HEK293 (cell line): ENCODE measurements around the gene SLC2A4RG.

ENCODE experiments used
- GLIS1 ChIP-seq: fragments of 450-650 bp; formaldehyde crosslinking; IDR thresholded peaks from 2 replicates; pipeline ENCODE4 v1.5.1; 2016; ENCODE audit warnings: missing biosample characterization, missing genetic modification characterization
- OSR2 ChIP-seq: fragments of 450-650 bp; formaldehyde crosslinking; IDR thresholded peaks from 2 replicates; pipeline ENCODE4 v1.5.1; 2016; ENCODE audit warnings: missing biosample characterization, missing genetic modification characterization
- RBAK ChIP-seq: fragments of 450-650 bp; formaldehyde crosslinking; IDR thresholded peaks from 2 replicates; pipeline ENCODE4 v1.5.1; 2016; ENCODE audit warnings: missing biosample characterization, missing genetic modification characterization
- REPIN1 ChIP-seq: fragments of 450-650 bp; formaldehyde crosslinking; IDR thresholded peaks from 2 replicates; pipeline ENCODE4 v1.5.1; 2017; ENCODE audit warnings: missing biosample characterization, missing genetic modification characterization, low read depth
- ZBTB11 ChIP-seq: fragments of 450-650 bp; formaldehyde crosslinking; conservative IDR thresholded peaks from 2 replicates; pipeline ENCODE4 v1.5.1; 2016; ENCODE audit warnings: low read depth, missing biosample characterization, missing genetic modification characterization
- ZNF184 ChIP-seq: fragments of 450-650 bp; IDR thresholded peaks from 2 replicates; pipeline ENCODE4 v1.5.1; 2018; ENCODE audit warnings: missing biosample characterization, mild to moderate bottlenecking, missing genetic modification characterization
- TF ChIP-seq, protein P1 (sequence below): fragments of 450-650 bp; formaldehyde crosslinking; IDR thresholded peaks from 2 replicates; pipeline ENCODE4 v1.5.1; 2016; ENCODE audit warnings: missing biosample characterization, missing genetic modification characterization
- TF ChIP-seq, protein P2 (sequence below): fragments of 450-650 bp; formaldehyde crosslinking; IDR thresholded peaks from 2 replicates; pipeline ENCODE4 v1.5.1; 2016; ENCODE audit warnings: missing biosample characterization, missing genetic modification characterization
- TF ChIP-seq, protein P3 (sequence below): fragments of 450-650 bp; formaldehyde crosslinking; IDR thresholded peaks from 2 replicates; pipeline ENCODE4 v1.5.1; 2016; ENCODE audit warnings: missing biosample characterization, missing genetic modification characterization

GRCh38 chr20:63694584-63695423, 44.8 kb upstream of the SLC2A4RG start:
- TF ChIP-seq, protein P1, sequence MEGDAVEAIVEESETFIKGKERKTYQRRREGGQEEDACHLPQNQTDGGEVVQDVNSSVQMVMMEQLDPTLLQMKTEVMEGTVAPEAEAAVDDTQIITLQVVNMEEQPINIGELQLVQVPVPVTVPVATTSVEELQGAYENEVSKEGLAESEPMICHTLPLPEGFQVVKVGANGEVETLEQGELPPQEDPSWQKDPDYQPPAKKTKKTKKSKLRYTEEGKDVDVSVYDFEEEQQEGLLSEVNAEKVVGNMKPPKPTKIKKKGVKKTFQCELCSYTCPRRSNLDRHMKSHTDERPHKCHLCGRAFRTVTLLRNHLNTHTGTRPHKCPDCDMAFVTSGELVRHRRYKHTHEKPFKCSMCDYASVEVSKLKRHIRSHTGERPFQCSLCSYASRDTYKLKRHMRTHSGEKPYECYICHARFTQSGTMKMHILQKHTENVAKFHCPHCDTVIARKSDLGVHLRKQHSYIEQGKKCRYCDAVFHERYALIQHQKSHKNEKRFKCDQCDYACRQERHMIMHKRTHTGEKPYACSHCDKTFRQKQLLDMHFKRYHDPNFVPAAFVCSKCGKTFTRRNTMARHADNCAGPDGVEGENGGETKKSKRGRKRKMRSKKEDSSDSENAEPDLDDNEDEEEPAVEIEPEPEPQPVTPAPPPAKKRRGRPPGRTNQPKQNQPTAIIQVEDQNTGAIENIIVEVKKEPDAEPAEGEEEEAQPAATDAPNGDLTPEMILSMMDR: no peak
- TF ChIP-seq RBAK (tag by site-specific recombination) (no peak), REPIN1 (no peak), OSR2 (tag by site-specific recombination) (no peak), ZNF184 (tag by site-specific recombination) (no peak), ZBTB11 (tag by site-specific recombination) (no peak), GLIS1 (tag by site-specific recombination) (no peak)
- TF ChIP-seq, protein P2, sequence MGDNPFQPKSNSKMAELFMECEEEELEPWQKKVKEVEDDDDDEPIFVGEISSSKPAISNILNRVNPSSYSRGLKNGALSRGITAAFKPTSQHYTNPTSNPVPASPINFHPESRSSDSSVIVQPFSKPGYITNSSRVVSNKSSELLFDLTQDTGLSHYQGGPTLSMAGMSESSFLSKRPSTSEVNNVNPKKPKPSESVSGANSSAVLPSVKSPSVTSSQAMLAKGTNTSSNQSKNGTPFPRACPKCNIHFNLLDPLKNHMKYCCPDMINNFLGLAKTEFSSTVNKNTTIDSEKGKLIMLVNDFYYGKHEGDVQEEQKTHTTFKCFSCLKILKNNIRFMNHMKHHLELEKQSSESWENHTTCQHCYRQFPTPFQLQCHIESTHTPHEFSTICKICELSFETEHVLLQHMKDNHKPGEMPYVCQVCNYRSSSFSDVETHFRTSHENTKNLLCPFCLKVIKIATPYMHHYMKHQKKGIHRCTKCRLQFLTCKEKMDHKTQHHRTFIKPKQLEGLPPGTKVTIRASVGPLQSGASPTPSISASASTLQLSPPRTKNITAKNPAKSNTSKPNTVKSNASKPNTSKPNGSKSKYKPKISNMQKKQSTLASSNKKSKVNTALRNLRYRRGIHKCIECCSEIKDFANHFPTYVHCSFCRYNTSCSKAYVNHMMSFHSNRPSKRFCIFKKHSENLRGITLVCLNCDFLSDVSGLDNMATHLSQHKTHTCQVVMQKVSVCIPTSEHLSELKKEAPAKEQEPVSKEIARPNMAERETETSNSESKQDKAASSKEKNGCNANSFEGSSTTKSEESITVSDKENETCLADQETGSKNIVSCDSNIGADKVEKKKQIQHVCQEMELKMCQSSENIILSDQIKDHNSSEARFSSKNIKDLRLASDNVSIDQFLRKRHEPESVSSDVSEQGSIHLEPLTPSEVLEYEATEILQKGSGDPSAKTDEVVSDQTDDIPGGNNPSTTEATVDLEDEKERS: no peak
- TF ChIP-seq, protein P3, sequence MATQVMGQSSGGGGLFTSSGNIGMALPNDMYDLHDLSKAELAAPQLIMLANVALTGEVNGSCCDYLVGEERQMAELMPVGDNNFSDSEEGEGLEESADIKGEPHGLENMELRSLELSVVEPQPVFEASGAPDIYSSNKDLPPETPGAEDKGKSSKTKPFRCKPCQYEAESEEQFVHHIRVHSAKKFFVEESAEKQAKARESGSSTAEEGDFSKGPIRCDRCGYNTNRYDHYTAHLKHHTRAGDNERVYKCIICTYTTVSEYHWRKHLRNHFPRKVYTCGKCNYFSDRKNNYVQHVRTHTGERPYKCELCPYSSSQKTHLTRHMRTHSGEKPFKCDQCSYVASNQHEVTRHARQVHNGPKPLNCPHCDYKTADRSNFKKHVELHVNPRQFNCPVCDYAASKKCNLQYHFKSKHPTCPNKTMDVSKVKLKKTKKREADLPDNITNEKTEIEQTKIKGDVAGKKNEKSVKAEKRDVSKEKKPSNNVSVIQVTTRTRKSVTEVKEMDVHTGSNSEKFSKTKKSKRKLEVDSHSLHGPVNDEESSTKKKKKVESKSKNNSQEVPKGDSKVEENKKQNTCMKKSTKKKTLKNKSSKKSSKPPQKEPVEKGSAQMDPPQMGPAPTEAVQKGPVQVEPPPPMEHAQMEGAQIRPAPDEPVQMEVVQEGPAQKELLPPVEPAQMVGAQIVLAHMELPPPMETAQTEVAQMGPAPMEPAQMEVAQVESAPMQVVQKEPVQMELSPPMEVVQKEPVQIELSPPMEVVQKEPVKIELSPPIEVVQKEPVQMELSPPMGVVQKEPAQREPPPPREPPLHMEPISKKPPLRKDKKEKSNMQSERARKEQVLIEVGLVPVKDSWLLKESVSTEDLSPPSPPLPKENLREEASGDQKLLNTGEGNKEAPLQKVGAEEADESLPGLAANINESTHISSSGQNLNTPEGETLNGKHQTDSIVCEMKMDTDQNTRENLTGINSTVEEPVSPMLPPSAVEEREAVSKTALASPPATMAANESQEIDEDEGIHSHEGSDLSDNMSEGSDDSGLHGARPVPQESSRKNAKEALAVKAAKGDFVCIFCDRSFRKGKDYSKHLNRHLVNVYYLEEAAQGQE: no peak
